Gastrocnemius medialis (tissue), 4 donors: ENCODE data around the gene PLCB1.

ENCODE experiments used
- CTCF ChIP-seq, 5 experiments: fragments of 450-650 bp in 3 of 5; fragments of 200-600 bp in 2 of 5; sonication (generic) in 2 of 5; IDR thresholded peaks in 4 of 5; conservative IDR thresholded peaks in 1 of 5; 1 replicate in 4 of 5; 2 replicates in 1 of 5; pipeline ENCODE4 v1.5.1; 2016 to 2019; ENCODE audit warnings: antibody characterized with exemption in 5 of 5, mild to moderate bottlenecking in 3 of 5, moderate library complexity in 3 of 5
- POLR2A ChIP-seq, 2 donors: fragments of 450-650 bp; IDR thresholded peaks; one replicate each; pipeline ENCODE4 v1.6.1; 2017; ENCODE audit warnings: antibody characterized with exemption in 2 of 2, mild to moderate bottlenecking in 2 of 2, moderate library complexity in 2 of 2

DNA sequence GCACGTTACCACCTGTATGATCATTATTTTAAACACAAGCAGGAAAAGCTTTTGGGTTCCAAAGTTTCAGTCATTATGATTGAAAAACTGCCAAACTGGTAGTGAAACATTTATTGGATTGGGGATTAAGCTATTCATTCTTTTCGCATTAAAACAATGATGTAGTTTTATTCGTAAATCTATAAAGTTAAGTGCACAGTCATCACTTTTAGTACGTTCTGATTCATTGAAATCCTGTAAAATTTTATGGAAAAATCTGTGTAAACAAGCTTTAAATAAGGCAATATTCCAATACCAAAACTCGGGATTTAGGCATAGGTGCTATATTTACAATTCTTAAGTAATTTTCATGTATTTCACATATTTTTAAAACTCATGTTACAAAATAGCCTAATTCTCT, 379.9 kb downstream of the PLCB1 start:
- no peak for TF ChIP-seq CTCF (IDR thresholded peaks at IDR 0.05 in 4 of 5, conservative IDR thresholded peaks at IDR 0.05 in 1 of 5)
- TF ChIP-seq POLR2A (IDR thresholded peaks at IDR 0.05) = no peak
